ENCODE measurements around the gene PPP1R9A.
"Not testable (repeated sequence)": the region's sequence is repeated elsewhere in the genome, so short reads cannot be mapped to it uniquely, and the experiment has no call there.

PPP1R9A gene

DNA sequence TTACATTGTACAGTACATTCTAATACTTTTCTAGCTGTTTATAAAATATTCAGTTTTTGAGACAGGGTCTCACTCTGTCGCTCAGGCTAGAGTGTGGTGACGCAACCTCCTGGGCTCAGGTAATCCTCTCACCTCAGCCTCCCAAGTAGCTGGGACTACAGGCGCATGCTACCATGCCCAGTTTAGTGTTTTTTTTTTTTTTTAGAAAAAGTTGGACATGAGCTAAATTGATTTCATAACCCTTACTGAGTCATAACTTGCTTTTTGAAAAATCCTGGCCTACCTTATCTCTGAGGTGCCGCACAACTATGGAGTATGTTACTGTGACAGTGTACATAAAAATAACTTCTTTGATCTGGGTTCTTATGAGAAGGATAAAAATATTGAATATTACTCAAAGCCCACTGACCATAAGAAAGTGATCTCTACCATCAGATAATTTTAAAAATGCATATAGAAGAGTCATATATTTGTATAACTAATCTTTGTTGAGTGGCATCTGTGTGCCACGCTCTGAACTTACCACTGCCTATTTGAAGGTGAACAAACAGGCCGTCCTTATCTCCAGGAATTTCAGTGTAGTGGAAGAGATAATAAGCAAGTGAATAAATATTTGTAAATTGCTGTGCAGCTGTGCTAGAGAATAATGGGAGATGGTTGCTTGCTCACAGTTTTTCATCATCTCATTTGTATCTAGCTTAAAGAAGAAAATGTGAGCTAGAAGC lies 73.2 kb downstream of the PPP1R9A start:
- DNase-seq: no peak

DNA sequence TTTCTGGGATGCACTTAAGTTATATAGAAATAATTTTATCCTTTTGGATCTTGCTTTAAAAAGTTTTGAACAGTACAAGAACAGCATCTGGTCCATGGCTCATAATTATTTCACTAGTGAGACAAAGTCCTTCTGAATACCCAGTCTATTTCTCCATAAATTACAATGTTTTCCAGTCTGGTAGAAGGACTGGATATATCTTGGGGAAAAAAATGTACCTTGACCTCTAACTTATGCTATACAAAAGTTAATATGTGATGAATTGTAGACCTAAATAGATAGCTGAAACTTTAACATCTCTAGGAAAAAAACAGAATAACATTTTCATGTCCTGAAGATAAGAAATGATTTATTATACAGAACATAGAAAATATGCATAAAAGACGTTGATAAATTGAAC lies 88.5 kb downstream of the PPP1R9A start:
- no peak for DNase-seq

DNA sequence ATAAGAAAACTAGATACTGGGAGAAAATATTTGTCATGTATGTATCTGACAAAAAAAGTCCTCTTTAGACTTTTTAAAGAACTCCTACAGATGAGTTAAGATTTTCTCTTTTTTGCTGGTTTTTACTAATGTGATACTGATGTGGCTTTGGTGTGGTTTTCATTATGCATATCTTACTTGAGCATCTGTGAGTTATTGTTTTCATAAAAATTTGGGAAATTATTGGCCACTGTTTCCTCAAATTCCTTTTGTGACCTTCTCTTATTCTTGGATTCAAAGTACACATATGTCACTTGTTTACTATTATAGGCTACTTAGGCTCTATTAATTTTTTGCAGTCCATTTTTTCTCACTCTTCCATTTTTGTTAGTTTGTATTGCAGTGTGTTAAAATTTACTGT lies 89.0 kb downstream of the PPP1R9A start:
- DNase-seq: no peak

DNA sequence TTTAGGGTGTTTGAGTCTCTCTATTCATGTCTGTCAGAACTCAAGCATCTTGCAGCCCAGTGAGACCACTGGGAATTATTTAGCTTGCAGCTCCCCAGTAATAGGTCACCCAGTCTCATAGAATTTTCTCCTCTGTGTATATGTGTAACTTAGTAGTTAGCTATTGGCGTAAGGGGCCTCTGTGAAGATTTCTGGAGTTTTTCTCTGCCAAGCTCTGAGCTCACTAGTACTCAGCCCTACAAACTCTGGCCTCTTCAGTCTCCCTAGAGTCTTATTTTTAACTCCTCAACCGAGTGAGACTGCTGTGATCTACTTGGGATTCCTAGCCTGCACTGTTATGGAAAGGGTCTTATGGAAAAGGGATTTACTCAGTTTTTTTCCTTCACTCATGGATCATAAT lies 90.2 kb downstream of the PPP1R9A start:
- DNase-seq: no peak

DNA sequence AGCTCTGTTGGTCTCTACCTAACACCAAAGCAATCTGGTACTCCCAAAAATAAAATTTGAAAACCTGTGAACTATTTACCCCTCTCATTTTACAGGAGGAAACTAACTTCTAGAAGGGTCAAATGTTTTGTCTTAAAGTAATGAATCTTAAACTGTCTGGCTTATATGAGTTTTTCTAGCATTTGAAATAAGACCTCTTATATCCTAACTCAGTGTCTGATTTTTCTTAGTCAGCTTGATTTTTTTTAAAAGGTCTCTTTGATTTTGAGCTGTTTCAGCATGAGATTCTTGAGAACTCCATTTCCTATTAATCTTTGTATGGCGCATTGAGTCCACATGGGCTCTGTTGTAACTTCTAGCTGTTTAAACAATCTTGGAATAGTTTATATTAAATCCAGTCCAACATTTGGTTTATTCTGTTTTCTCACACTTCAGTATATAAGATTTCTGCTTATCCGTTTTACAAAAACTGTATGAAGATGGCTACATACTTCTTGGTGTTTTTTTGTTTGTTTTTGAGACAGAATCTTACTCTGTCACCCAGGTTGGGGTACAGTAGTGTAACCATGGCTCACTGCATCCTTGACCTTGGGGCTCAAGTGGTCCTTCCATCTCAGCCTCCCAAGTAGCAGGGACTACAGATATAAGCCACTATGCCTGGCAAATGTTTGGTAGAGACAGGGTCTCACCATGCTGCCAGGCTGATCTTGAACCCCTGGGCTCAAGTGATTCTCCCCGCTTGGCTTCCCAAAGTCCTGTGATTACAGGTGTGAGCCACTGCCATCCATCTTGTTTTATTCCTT lies 91.1 kb downstream of the PPP1R9A start:
- DNase-seq: no peak

DNA sequence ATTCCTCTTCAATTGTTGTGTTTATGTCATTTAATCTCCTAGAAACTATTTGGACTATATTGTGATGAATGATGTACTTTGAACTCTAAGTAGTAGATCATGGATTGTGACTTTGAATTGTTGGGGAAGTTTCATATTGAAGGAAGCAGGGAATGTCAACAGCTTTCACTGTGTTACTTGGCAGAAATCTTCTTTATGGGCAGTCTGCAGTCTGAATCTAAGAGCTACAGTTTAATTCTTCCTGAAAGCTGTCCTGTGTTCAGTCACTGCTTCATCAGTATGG lies 91.6 kb downstream of the PPP1R9A start:
- DNase-seq: no peak

DNA sequence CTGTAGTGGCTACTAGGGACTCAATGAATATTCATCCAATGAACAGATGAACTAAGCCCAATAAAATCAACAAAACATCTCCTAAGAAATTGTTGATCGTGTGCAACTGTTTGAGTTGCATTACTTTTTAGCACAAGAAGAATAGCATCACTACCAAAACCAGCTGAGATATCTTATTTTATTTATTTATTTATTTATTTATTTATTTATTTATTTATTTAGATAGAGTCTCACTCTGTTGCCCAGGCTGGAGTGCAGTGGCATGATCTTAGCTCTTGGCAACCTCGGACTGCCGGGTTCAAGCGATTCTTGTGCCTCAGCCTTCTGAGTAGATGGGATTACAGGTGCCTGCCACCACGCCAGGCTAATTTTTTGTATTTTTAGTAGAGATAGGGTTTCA lies 92.2 kb downstream of the PPP1R9A start:
- DNase-seq: not testable (repeated sequence)

DNA sequence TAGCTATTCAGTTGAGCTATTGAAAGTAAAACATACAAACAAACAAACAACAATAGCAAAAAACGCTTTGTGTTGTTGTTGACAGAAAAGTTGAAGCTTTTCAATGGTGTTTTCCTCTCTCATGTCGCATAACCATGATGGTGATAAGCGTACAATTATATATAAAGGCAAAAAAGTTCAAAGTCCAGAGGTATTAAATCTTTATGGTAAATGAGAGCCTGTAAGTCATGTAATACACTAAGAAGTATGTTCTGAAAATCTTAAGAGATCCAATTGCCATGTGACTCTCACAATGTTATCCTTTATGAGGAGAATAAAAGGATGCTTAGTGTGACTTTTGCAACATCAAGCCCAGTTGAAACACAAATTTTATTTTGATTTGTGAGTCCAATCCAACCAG lies 93.9 kb downstream of the PPP1R9A start:
- DNase-seq: no peak

DNA sequence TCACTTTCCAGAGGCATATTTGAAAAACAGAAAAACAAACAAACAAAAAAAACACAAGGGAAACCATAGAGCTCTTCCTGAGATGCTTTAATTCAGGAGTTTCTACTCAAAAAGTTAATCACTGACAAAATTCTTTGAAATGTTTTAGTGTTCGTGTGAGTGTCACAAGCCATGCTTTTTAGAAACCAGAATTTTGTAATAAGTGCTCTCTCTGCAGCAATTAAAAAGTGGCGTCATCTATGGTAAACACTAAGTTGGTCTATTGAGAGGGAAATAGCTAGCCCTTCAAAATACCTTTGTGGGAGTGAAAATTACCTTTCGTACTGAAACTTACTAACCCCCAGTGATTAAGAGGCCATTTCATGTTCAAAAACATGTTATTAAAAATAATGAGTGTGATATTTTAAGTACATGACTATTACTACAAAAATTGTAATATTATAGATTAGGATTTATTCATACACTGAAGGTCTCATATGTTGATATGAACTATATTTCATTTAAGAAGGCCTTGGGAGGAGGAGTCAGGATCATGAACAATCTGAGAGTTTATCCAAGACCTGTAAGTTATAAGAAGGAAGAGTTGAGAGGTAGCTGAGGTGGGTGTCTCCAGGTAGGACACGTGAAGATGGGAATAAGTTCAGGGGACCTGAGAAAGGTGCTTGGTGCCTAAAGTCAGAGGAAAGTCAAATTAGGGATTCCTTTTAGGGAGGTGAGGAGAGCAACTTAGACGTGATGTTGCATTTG lies 94.6 kb downstream of the PPP1R9A start:
- no peak for DNase-seq

DNA sequence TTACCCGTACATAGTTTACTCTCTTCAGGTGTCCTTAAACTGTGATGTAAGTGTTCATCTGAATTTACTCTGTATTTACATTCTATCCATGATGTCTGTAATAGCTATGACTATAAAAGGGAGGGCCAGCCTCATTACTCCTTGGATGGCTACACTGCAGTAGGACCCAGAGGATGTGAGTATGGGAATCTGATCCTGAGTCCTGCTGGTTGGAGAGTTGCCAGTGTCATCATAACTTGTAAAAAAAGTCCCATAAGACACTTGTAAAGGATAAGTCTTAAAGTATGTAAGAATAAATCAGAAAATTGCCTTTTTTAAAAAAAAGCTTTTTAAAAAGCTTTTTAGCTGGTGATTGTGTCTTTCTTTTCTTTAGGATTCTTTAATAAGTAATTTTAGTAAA lies 95.4 kb downstream of the PPP1R9A start:
- no peak for DNase-seq

DNA sequence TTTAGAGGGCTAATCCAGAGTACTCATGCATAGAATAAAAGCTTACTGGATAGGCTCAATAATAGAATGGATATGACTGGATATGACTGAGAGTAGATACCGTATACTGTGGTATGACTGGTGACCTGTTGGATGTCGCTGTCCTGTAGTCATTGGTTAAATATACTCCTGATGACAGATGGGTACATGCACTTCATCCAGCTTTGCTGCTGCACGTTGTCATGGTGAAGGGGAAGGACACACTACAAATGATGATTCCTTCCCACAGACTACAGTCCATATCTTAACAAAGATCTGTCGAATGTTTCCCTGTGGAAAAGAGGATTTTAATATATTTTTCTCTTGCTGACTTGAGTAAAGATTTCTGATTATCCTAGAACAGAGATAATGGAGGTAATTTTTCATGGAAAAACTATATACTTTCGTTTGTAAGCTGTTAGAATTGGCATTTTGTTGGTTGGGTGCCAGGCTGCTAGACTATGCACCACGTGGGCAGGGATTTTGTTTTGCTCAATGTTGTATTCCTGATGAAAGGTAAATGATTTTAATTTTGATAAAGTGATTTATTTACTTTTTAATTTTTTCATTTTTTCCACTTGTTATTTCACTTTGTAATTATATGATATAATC lies 97.3 kb downstream of the PPP1R9A start:
- no peak for DNase-seq

DNA sequence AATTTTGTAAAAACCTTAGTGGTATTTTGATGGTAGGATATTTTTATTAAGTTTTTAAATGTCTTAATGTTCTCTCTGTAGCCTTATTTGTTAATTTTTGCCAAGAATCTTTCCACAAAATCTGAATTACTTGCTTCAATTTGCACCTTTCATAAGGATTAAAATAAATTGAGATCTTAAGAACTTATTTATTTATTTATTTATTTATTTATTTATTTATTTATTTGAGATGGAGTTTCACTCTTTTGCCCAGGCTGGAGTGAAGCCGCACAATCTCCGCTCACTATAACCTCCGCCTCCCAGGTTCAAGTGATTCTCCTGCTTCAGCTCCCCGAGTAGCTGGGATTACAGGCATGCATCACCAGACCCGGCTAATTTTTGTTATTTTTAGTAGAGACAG lies 98.6 kb downstream of the PPP1R9A start:
- no peak for DNase-seq

DNA sequence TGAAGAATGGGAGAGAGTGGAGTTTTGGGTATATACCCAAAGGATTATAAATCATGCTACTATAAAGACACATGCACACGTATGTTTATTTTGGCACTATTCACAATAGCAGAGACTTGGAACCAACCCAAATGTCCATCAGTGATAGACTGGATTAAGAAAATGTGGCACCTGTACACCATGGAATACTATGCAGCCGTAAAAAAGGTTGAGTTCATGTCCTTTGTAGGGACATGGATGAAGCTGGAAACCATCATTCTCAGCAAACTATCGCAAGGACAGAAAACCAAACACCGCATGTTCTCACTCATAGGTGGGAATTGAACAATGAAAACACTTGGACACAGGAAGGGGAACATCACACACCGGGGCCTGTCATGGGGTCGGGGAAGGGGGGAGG lies 101.4 kb downstream of the PPP1R9A start:
- not testable (repeated sequence) for DNase-seq

DNA sequence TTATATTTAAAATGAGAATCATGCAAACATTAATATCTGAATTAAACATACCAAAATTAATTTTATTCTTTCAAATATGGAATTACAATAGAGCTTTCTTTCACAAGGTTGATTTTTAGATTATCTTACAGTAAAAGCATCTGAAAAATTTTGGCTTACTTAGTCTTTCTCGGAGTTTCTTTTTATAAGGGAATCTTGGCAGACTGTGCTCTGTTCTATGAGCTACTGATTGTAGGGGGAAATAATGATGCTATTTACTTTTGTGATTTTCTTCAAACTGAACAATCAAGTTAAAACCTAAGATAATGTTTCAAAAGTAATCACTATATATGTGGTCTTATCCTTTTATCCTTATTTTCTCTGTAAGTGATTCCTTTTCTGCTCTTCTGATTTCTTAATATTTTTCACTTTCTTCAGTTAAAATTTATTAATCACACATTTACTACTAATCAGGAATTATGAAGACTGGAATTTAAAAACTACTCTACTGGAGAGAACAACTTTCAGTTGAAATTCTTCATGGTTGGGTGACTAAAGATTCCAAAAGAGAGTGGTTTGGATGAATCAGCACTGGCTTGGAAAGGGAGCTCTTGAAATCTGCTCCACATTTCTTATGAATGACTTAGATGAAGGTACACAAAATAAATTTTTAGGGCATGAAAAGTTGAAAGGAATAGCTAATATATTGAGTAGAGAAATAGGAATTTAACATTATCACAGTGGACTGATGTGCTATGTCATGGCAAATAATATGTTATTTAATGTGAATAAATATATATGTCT lies 103.9 kb downstream of the PPP1R9A start:
- DNase-seq: no peak

DNA sequence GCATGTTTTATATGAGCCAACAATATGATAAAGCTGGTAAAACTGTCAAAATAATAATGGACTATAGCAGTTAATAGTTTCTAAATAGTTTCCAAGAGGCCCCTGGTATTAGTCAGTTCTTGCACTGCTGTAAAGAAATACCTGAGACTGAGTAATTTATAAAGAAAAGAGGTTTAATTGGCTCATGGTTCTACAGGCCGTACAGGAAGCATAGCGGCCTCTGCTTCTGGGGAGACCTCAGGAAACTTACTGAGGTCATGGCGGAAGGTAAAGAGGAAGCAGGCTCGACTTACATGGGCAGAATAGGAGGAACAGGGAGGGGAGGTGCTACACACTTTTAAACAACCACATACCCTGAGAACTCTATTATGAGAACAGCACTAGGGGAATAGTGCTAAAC lies 104.6 kb downstream of the PPP1R9A start:
- DNase-seq: no peak

DNA sequence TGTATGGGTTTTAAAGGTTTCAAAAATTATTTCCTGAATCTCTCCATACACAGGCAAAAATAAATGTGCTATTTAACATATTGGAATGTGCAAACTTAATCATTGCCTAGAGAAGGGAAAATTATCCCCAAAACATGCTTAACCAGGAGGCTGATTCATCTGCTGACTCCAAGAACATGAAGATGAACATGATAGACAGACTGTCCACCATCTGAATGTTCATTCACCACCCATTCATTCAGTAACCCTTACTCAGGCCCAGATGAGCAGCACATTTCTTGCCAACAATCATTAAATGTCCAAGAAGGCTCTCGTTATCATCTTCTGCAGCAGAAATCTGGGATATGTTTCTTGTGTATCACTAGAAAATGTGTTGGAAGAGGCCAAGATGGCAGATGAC lies 110.6 kb downstream of the PPP1R9A start:
- DNase-seq: no peak

DNA sequence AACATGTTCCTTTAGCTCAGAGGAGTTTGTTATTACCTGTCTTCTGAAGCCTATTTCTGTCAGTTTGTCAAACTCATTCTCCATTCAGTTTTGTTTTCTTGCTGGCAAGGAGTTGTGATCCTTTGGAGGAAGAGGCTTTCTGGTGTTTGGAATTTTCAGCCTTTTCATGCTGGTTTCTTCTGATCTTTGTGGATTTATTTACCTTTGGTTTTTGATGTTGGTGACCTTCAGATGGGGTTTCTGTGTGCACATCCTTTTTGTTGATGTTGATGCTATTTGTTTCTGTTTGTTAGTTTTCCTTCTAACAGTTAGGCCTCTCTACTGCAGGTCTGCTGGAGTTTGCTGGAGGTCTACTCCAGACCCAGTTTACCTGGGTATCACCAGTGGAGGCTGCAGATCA lies 118.6 kb downstream of the PPP1R9A start:
- no peak for DNase-seq

DNA sequence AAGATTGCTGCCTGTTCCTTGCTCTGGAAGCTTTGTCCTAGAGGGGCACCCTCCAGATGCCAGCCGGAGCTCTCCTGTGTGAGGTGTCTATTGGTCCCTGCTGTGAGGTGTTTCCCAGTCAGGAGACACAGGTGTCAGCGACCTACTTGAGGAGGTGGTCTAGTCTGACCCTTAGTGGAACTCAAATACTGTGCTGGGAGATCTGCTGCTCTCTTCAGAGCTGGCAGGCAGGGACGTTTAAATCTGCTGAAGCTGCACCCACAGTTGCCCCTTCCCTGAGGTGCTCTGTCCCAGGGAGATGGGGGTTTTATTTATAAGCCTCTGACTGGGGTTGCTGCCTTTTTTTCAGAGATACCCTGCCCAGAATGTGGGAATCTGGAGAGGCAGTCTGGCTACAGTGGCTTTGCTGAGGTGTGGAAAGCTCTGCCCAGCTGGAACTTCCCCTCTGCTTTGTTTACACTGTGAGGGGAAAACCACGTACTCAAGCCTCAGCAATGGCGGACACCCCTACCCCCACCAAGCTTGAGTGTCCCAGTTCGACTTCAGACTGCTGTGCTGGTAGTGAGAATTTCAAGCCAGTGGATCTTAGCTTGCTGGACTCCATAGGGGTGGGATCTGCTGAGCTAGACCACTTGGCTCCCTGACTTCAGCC lies 119.2 kb downstream of the PPP1R9A start:
- DNase-seq: no peak

DNA sequence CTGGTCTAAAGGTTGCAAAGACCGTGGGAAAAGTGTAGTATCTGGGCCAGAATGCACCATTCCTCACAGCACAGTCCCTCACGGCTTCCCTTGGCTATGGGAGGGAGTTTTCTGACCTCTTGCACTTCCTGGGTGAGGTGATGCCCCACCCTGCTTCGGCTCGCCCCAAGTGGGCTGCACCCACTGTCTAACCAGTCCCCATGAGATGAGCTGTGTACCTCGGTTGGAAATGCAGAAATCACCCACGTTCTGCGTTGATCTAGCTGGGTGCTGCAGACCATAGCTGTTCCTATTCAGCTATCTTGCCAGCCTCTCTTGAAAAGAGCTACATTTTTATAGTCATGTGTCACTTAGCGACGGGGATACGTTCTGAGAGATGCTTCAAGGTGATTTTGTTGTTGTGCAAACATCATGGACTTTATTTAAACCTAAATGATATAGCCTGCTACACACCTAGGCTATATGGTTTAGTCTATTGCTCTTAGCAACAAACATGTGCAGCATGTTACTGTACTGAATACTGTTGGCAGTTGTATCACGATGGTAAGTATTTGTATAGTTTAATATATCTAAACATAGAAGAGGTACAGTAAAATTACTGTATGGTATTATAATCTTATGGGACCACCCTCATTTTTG lies 120.0 kb downstream of the PPP1R9A start:
- no peak for DNase-seq

DNA sequence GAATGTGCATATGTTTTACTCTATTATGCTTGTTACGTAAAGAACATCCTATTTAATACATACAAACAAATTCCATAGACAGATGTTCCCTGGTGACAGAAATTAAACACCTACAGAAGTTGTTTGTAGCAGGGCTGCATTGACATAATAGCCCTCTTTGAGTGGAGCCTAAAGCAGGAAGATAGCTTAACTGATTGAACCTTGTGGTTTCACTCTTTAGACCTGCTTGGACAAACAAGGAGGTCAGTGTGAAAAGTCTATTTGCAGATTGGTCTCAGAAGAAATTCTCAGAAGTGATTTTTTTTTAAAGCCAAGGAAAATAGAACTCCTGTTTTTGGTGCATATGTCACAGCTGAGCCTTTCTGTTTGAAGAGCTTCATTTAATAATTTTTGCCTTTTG lies 121.3 kb downstream of the PPP1R9A start:
- DNase-seq: no peak

DNA sequence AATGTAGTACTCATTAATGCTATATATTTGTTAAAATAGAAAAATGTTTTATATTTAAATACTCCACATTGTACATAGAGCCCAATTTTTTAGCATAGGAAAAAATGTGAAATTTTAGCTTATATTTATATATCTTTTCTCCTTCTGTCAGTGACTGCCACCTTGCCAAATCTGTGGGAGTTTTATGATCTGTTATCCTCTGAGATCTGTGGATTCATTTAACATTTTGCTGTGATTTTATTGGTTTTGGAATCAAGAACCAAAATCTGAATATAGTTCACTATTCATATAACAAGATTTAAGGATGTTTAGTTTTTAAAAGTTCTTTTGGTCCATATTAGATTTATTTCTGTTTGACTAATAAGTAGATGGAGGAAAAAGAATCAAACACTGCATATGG lies 127.9 kb downstream of the PPP1R9A start:
- DNase-seq: no peak

DNA sequence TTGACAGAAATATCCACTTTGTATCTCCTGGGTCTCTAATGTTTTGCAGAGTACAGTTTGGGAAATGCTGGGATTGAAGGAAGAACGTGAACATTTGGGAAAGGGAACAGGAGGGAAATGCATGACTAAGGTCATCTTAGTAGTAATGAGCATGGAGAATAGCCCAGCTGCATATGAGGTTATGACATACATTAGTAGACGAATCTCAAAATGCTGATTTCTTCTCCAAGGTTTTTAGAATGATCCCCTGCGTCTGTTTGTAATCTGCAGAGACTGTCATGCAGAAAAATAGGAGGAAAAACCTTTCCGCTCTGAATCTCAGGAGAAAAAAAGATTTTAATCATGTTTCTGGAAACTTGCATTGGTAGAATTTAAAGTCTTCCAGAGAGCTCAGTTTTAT lies 133.6 kb downstream of the PPP1R9A start:
- DNase-seq: no peak
